OCI-LY3 (cell line): Measurements from ENCODE around the gene CD72.

Source experiments
- EZH2phosphoT487 ChIP-seq: fragments of 200-600 bp; shearing (Covaris generic); IDR thresholded peaks from 2 replicates; pipeline ENCODE4 v1.6.1; 2018; ENCODE audit warnings: antibody characterized with exemption, mixed run types, low read depth
- TF ChIP-seq, protein P1 (sequence below): fragments of 200-600, 300-600 bp; sonication (generic); IDR thresholded peaks from 2 replicates; pipeline ENCODE4 v1.5.1; 2014; ENCODE audit warnings: antibody characterized with exemption, low read length, low read depth

DNA sequence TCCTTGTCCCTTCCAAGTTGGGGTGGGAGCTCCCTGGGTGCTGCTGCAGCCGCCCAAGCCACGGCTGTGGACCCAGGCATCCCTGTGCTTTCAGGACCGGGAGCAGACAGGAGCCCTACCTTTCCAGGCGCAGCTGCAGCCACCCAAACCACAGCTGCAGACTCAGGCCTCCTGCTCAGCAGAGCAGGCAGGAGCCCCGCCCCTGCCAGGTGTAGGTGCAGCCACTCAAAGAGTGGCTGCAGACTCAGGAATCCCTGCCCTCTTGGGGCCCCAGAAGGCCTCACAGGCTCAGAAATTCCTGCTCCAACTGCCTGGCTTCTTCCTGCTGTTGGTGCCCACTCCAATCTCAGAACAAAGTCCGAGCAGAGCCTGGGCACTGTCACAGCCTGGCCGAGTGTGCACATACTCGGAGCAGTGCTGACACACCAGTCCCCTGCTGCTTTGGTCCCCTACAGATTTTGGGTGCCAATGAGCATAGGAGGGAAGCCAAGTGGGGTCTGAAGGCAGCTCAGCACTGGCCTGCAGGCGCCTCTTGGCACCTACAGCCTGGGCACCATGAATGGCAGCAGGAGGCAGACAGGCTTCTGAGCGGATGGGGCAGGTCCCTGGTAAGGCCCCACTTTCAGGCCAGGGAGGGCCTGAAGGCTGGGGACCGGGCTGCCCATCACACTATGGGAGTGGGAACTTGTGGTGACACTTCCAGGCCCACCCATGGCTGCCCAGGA is 19.2 kb downstream of the CD72 start:
- TF ChIP-seq, protein P1, sequence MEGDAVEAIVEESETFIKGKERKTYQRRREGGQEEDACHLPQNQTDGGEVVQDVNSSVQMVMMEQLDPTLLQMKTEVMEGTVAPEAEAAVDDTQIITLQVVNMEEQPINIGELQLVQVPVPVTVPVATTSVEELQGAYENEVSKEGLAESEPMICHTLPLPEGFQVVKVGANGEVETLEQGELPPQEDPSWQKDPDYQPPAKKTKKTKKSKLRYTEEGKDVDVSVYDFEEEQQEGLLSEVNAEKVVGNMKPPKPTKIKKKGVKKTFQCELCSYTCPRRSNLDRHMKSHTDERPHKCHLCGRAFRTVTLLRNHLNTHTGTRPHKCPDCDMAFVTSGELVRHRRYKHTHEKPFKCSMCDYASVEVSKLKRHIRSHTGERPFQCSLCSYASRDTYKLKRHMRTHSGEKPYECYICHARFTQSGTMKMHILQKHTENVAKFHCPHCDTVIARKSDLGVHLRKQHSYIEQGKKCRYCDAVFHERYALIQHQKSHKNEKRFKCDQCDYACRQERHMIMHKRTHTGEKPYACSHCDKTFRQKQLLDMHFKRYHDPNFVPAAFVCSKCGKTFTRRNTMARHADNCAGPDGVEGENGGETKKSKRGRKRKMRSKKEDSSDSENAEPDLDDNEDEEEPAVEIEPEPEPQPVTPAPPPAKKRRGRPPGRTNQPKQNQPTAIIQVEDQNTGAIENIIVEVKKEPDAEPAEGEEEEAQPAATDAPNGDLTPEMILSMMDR, result no peak
- no peak for TF ChIP-seq EZH2phosphoT487
